Activated naive CD4-positive, alpha-beta T cell treated with anti-CD3 and anti-CD28 coated beads for 36 hours (primary cell): ENCODE measurements around the gene CABP4. TPM values are rescaled to one million over a fixed set of nuclear protein-coding genes. Genes with fewer than 3 reads are reported as not detected.
"Not testable (repeated sequence)": the region's sequence is repeated elsewhere in the genome, so short reads cannot be mapped to it uniquely, and the experiment has no call there.

Source experiments
- CTCF ChIA-PET: fragments of 350-600 bp; sonication (Branson Sonifier 250); formaldehyde crosslinking; loops from one replicate; lab custom pipeline; 2021; ENCODE audit warnings: antibody characterized with exemption; lab: Charles Lee
- DNase-seq: peaks from one replicate; pipeline ENCODE4 v3.0.0-alpha.2; 2020
- H3K27ac Mint-ChIP-seq: one replicate; pipeline ENCODE4 v1.8.0; 2021; ENCODE audit warnings: mild to moderate bottlenecking, mixed read lengths
- H3K27me3 Mint-ChIP-seq: one replicate; pipeline ENCODE4 v1.8.0; 2021; ENCODE audit warnings: low read depth, mixed read lengths
- H3K36me3 Mint-ChIP-seq: one replicate; pipeline ENCODE4 v1.8.0; 2021; ENCODE audit warnings: low read depth, mixed read lengths
- H3K4me1 Mint-ChIP-seq: one replicate; pipeline ENCODE4 v1.8.0; 2021; ENCODE audit warnings: low read depth, mixed read lengths
- H3K4me3 Mint-ChIP-seq: one replicate; pipeline ENCODE4 v1.8.0; 2021; ENCODE audit warnings: mild to moderate bottlenecking, moderate library complexity, mixed read lengths
- H3K9me3 Mint-ChIP-seq: one replicate; pipeline ENCODE4 v1.8.0; 2021; ENCODE audit warnings: mixed read lengths
- intact Hi-C: fragments of 100-400 bp; cut with micrococcal nuclease; formaldehyde crosslinking; loops from one replicate; pipeline ENCODE4 v1.15.1; 2023
- total RNA-seq, 2 experiments: library from RNA; stranded (reverse); gene quantifications; one replicate each; pipeline ENCODE4 v1.2.3, GENCODE V29; 2021

CABP4 gene
- total RNA-seq, 2 experiments from 2014 or later, result 1.4 to 2.3 TPM

GRCh38 chr11:67477344-67478050 is 22.3 kb downstream of the CABP4 start:
- H3K27ac Mint-ChIP-seq, CTCF ChIA-PET, DNase-seq, H3K4me3 Mint-ChIP-seq, intact Hi-C loops, H3K9me3 Mint-ChIP-seq, H3K27me3 Mint-ChIP-seq, H3K4me1 Mint-ChIP-seq, H3K36me3 Mint-ChIP-seq: not testable (repeated sequence)

DNA sequence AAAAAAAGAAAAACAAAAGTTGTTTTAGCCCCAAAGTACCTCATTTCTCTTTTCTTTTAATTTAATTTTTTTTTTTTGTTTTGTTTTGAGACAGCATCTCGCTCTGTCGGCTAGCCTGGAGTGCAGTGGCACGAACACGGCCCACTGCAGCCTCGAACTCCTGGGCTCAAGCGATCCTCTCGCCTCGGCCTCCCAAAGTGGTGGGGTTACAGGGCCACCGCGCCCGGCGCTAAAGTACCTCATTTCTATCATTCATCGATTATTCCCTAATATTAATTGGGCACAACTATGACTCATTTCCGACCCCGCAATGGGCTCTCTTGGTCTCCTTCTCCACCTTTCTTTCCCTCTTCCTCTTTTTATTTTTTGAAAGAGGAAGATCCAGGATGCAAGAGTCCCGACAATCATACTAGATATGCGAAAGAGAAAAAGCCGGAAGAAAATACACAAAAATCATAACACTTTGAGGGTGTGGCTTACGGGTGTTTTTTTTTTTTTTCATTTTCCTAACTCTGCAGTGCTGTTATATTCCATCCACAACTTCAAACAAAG is 27.2 kb downstream of the CABP4 start:
- Mint-ChIP-seq H3K4me1 (peaks cover 27% of the 10 kb centered on the region), H3K9me3 (no peaks in the 10 kb centered on the region)
- intact Hi-C loops, result loop anchor here (5.0 kb wide), 1 partner anchor 195 kb away; the partner anchor contains the start of gene ANKRD13D

DNA sequence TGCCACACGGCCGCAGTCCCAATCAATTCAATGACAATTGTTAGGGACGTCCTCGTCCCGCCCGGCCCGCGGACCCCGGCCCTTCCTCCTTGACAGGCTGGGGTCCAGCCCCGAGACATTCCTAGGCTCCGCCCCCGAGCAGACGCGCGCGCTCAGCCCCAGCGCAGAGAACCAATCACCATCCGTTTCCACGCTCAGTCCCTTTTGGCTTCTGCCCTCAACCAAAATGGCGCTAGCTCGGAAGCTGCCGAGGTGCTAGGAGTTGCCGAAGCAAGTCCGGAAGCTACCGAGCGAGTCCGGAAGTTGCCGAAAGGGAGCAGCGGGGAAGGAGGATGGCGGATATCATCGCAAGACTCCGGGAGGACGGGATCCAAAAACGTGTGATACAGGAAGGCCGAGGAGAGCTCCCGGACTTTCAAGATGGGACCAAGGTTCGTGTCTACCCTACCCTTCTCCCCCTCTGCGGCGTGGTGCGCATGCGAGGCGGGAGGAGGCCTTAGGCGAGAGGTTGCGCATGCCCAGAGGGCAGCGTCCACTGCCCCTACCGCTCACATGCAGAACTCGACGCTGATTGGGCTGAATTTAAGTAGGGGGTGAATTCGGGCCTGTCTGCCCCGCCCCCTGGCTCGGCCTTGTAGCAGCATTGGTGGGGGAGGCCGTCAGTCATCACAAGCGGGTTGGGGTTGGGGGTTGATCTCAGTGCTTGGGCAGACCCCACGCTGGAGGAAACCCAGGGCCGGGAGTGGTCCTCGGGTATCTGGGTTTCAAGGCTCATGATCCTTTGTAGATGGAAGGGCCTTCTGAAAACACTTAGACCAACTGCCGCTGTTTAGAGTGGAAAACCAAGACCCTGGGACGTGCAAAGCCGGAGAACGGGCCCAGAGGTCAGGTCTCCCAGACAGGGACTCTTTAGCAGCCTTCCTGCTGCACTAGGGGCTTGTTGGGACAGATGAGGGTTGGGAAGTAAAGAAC is 28.0 kb downstream of the CABP4 start, which contains the start of gene AIP:
Gene AIP, plus strand, starts transcription at position 200 of the 972 bp plus-strand sequence. Its CDS starts 133 bp downstream, at position 333.
- Mint-ChIP-seq H3K9me3 (no peaks in the 10 kb centered on the region), H3K27ac (peak within 1 kb of the TSS; percentile 99), H3K4me1 (peaks cover 34% of the 10 kb centered on the region), H3K36me3 (peaks cover 25% of the 10 kb centered on the region), H3K27me3 (no peaks in the 10 kb centered on the region), H3K4me3 (peak within 1 kb of the TSS; percentile 94)
- CTCF ChIA-PET, result interaction anchor here (0.6 to 1.4 kb wide), 3 partner anchors 15 to 100 kb away, joined by 3 to 4 read pairs (median 3); no protein-coding TSS in a partner anchor
- intact Hi-C loops, result loop anchor here (1.0 to 5.0 kb wide), 3 partner anchors 14 to 196 kb away; partner anchors contain the start of genes ANKRD13D and TMEM134
- DNase-seq, result peak; percentile 99

More for the DNA sequence above, 27.2 kb downstream of the CABP4 start:
- H3K27ac Mint-ChIP-seq, result peak overlapping the region; percentile 99
- H3K36me3 Mint-ChIP-seq, result peaks cover 22% of the 10 kb centered on the region
- H3K27me3 Mint-ChIP-seq, result no peaks in the 10 kb centered on the region
- no peak for DNase-seq
- H3K4me3 Mint-ChIP-seq, result peak overlapping the region; percentile 94
- CTCF ChIA-PET, result interaction anchor here (1.0 to 1.5 kb wide), 3 partner anchors 14 to 99 kb away, joined by 3 to 4 read pairs (median 3); no protein-coding TSS in a partner anchor

- Mint-ChIP-seq H3K27me3 (no peaks in the 10 kb centered on the region), H3K4me3 (peak overlapping the region; percentile 94), H3K36me3 (peaks cover 31% of the 10 kb centered on the region), H3K4me1 (peaks cover 43% of the 10 kb centered on the region), H3K27ac (peak overlapping the region; percentile 99), H3K9me3 (no peaks in the 10 kb centered on the region)
- CTCF ChIA-PET, result interaction anchor here (0.6 to 1.4 kb wide), 4 partner anchors 13 to 89 kb away, joined by 3 to 6 read pairs (median 4); no protein-coding TSS in a partner anchor
- peak; percentile 72 for DNase-seq
- intact Hi-C loops, result loop anchor here (1.0 to 5.0 kb wide), 5 partner anchors 15 to 197 kb away; partner anchors contain the start of genes ANKRD13D, PTPRCAP and TMEM134
Observed at GRCh38 chr11:67483831-67484665, 28.9 kb downstream of the CABP4 start.

DNA sequence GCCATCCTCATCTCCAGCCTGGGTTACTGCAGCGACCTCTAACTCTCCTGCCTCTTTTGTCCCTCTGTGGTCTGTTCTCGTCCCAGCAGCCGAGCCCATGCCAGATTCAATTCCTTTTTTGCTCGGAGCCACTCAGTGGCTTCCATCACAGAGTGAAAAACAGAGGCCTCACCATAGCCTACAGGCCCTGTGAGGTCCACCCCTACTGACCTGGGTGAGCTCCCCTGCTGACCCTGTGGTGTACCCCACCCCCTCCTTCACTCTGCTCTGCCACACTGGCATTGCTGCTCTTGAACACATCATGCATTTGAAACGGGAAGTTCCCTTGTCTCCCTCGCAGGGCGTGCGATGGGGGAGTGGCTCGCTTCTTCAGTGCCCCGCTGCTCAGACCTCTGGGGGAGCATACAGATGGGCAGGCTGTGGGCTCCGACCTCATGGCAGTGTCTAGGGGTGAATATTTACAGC is 29.7 kb downstream of the CABP4 start:
- H3K27ac Mint-ChIP-seq, result peak overlapping the region; percentile 99
- H3K9me3 Mint-ChIP-seq, result no peaks in the 10 kb centered on the region
- peak overlapping the region; percentile 94 for H3K4me3 Mint-ChIP-seq
- DNase-seq, result peak; percentile 86
- H3K27me3 Mint-ChIP-seq, result no peaks in the 10 kb centered on the region
- CTCF ChIA-PET, result interaction anchor here (1.2 kb wide), 2 partner anchors 14 to 35 kb away, joined by 3 to 6 read pairs; no protein-coding TSS in a partner anchor
- peaks cover 36% of the 10 kb centered on the region for H3K36me3 Mint-ChIP-seq
- intact Hi-C loops, result loop anchor here (1.0 to 5.0 kb wide), 4 partner anchors 48 to 198 kb away; partner anchors contain the start of genes ANKRD13D, POLD4 and PTPRCAP
- H3K4me1 Mint-ChIP-seq, result peaks cover 48% of the 10 kb centered on the region

DNA sequence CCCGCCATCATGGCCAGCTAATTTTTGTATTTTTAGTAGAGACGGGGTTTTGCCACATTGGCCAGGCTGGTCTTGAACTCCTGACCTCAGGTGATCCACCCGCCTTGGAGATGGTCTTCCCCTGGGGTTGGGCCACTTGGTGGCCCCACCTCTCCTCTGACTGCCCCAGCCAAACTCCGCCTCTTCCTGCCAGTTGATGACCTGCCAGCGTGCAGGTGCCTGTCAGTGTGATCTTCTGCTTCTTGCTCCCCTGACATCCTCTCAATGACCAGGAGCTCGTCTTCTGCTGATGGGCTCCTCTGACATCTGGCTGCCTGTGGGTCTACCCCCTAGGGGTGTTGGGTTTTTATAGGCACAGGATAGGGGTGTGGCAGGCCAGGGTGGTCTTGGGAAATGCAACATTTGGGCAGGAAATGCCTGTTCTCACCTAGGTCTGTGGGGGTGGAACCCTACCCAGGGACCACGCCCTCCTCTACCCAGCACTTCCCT is 30.8 kb downstream of the CABP4 start:
- DNase-seq, result peak; percentile 87
- Mint-ChIP-seq H3K27ac (peak overlapping the region; percentile 99), H3K4me3 (peak overlapping the region; percentile 94), H3K36me3 (peaks cover 40% of the 10 kb centered on the region), H3K4me1 (peaks cover 49% of the 10 kb centered on the region)
- CTCF ChIA-PET, result interaction anchor here (1.6 to 1.8 kb wide), 2 partner anchors 18 to 85 kb away, joined by 4 to 6 read pairs; no protein-coding TSS in a partner anchor
- H3K27me3 Mint-ChIP-seq, H3K9me3 Mint-ChIP-seq: not testable (repeated sequence)
- intact Hi-C loops, result loop anchor here (1.0 to 2.0 kb wide), 3 partner anchors 39 to 218 kb away; partner anchors contain the start of gene POLD4

GRCh38 chr11:67486481-67487195 is 31.5 kb downstream of the CABP4 start:
- DNase-seq, result peak; percentile 75
- Mint-ChIP-seq H3K27ac (peak overlapping the region; percentile 99), H3K4me3 (peak overlapping the region; percentile 94), H3K27me3 (no peaks in the 10 kb centered on the region), H3K36me3 (peaks cover 43% of the 10 kb centered on the region), H3K4me1 (peaks cover 50% of the 10 kb centered on the region), H3K9me3 (no peaks in the 10 kb centered on the region)
- CTCF ChIA-PET, result interaction anchor here (1.6 to 1.8 kb wide), 2 partner anchors 18 to 86 kb away, joined by 4 to 6 read pairs; no protein-coding TSS in a partner anchor
- intact Hi-C loops, result loop anchor here (1.0 to 2.0 kb wide), 4 partner anchors 17 to 218 kb away; partner anchors contain the start of gene TMEM134

- Mint-ChIP-seq H3K36me3 (peaks cover 38% of the 10 kb centered on the region), H3K9me3 (no peaks in the 10 kb centered on the region), H3K27ac (peak overlapping the region; percentile 99), H3K4me3 (no peak overlapping the region), H3K4me1 (peaks cover 47% of the 10 kb centered on the region), H3K27me3 (no peaks in the 10 kb centered on the region)
- intact Hi-C loops, result no loop called here
- DNase-seq, result no peak
- CTCF ChIA-PET, result no interaction called here
Observed at GRCh38 chr11:67489203-67489884, 34.2 kb downstream of the CABP4 start.

GRCh38 chr11:67489885-67490726 is 35.0 kb downstream of the CABP4 start:
- Mint-ChIP-seq H3K27ac (peak overlapping the region; percentile 80), H3K36me3 (peaks cover 34% of the 10 kb centered on the region), H3K4me3 (no peak overlapping the region), H3K27me3 (no peaks in the 10 kb centered on the region), H3K9me3 (no peaks in the 10 kb centered on the region), H3K4me1 (peaks cover 41% of the 10 kb centered on the region)
- CTCF ChIA-PET, result no interaction called here
- intact Hi-C loops, result no loop called here
- DNase-seq, result no peak
